ENCODE results near the gene NEK8.

- TF ChIP-seq POLR2A (IDR thresholded peaks at IDR 0.05) (no peak), POLR2AphosphoS5 (IDR thresholded peaks at IDR 0.05) (no peak)
- TF ChIP-seq, protein P1, sequence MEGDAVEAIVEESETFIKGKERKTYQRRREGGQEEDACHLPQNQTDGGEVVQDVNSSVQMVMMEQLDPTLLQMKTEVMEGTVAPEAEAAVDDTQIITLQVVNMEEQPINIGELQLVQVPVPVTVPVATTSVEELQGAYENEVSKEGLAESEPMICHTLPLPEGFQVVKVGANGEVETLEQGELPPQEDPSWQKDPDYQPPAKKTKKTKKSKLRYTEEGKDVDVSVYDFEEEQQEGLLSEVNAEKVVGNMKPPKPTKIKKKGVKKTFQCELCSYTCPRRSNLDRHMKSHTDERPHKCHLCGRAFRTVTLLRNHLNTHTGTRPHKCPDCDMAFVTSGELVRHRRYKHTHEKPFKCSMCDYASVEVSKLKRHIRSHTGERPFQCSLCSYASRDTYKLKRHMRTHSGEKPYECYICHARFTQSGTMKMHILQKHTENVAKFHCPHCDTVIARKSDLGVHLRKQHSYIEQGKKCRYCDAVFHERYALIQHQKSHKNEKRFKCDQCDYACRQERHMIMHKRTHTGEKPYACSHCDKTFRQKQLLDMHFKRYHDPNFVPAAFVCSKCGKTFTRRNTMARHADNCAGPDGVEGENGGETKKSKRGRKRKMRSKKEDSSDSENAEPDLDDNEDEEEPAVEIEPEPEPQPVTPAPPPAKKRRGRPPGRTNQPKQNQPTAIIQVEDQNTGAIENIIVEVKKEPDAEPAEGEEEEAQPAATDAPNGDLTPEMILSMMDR (IDR thresholded peaks at IDR 0.05): no peak
Observed at GRCh38 chr17:28741358-28742349, 13.1 kb downstream of the NEK8 start.

Data from upper lobe of left lung (tissue), 4 donors.